SJCRH30 (cell line): ENCODE results near the gene ATRAID. TPM values are rescaled to one million over a fixed set of nuclear protein-coding genes. Genes with fewer than 3 reads are reported as not detected.
A peak's percentile ranks its signal among the peaks of the same experiment; 100 is the strongest.

Source experiments
- DNase-seq, 2 experiments: peaks; one replicate each; pipeline ENCODE4 v3.0.0-alpha.2; 2015 to 2020
- H3K27ac ChIP-seq: fragments of 250-450 bp; sonication (Bioruptor Pico); 2 replicates; pipeline ENCODE4 v1.5.1; 2020; ENCODE audit warnings: mild to moderate bottlenecking, moderate library complexity
- H3K27me3 ChIP-seq: fragments of 250-450 bp; sonication (Bioruptor Pico); 2 replicates; pipeline ENCODE4 v1.5.1; 2020; ENCODE audit warnings: mild to moderate bottlenecking, moderate library complexity
- H3K36me3 ChIP-seq: fragments of 250-450 bp; sonication (Bioruptor Pico); 2 replicates; pipeline ENCODE4 v1.5.1; 2020; ENCODE audit warnings: mild to moderate bottlenecking, moderate library complexity
- H3K4me1 ChIP-seq: fragments of 250-450 bp; sonication (Bioruptor Pico); 2 replicates; pipeline ENCODE4 v1.5.1; 2020; ENCODE audit warnings: mild to moderate bottlenecking, moderate library complexity
- H3K4me3 ChIP-seq: fragments of 250-450 bp; sonication (Bioruptor Pico); 2 replicates; pipeline ENCODE4 v1.5.1; 2020; ENCODE audit warnings: mild to moderate bottlenecking, moderate library complexity
- H3K9me3 ChIP-seq: fragments of 250-450 bp; sonication (Bioruptor Pico); replicated peaks from 2 replicates; pipeline ENCODE4 v1.5.1; 2020; ENCODE audit warnings: mild to moderate bottlenecking, moderate library complexity
- total RNA-seq: library from RNA; depleted of rRNA; stranded (reverse); fragments of >200 nt; shearing (Covaris generic); gene quantifications from 2 replicates; pipeline ENCODE4 v1.2.3, GENCODE V29; 2014

ATRAID gene
- total RNA-seq, 1 experiment from 2014 or later = 172 TPM

DNA sequence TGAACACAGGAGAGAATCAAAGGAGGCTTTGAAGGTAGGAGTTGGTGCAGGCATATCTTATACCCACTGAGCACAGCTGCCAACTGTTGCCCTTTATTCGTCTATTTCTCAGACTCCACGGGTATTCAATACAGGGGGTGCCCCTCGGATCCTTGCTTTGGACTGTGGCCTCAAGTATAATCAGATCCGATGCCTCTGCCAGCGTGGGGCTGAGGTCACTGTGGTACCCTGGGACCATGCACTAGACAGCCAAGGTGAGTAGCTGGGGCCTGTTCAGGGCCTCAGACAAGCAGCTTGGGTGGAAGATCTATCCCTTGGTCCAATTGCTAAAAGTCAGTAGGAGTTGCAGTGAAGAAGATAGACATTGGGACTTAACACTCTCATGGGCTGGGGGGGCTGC, 10.6 kb downstream of the ATRAID start:
- Histone ChIP-seq H3K4me3 (no peak overlapping the region), H3K27ac (no peak overlapping the region), H3K36me3 (peaks cover 87% of the 10 kb centered on the region), H3K4me1 (peaks cover 6% of the 10 kb centered on the region; the same call in 1 of the 2 replicates), H3K9me3 (no peaks in the 10 kb centered on the region), H3K27me3 (no peaks in the 10 kb centered on the region)
- no peak for DNase-seq

GRCh38 chr2:27223416-27223815, 11.6 kb downstream of the ATRAID start:
- peaks cover 1% of the 10 kb centered on the region; the same call in 1 of the 2 replicates for H3K4me1 ChIP-seq
- no peak for DNase-seq
- no peak overlapping the region for H3K4me3 ChIP-seq
- no peak overlapping the region for H3K27ac ChIP-seq
- H3K36me3 ChIP-seq = peaks cover 92% of the 10 kb centered on the region
- no peaks in the 10 kb centered on the region for H3K9me3 ChIP-seq
- H3K27me3 ChIP-seq = no peaks in the 10 kb centered on the region

GRCh38 chr2:27225526-27225925, 13.7 kb downstream of the ATRAID start:
- Histone ChIP-seq H3K4me3 (no peak overlapping the region), H3K4me1 (no peaks in the 10 kb centered on the region), H3K27ac (no peak overlapping the region), H3K27me3 (no peaks in the 10 kb centered on the region), H3K9me3 (no peaks in the 10 kb centered on the region), H3K36me3 (peaks cover 91% of the 10 kb centered on the region)
- no peak for DNase-seq

GRCh38 chr2:27227501-27227900, 15.7 kb downstream of the ATRAID start:
- Histone ChIP-seq H3K27ac (no peak overlapping the region), H3K9me3 (no peaks in the 10 kb centered on the region), H3K36me3 (peaks cover 93% of the 10 kb centered on the region), H3K27me3 (no peaks in the 10 kb centered on the region), H3K4me3 (no peak overlapping the region), H3K4me1 (no peaks in the 10 kb centered on the region; the same call in 1 of the 2 replicates)
- no peak for DNase-seq

- Histone ChIP-seq H3K4me1 (no peaks in the 10 kb centered on the region; the same call in 1 of the 2 replicates), H3K36me3 (peaks cover 94% of the 10 kb centered on the region), H3K9me3 (no peaks in the 10 kb centered on the region), H3K27me3 (no peaks in the 10 kb centered on the region), H3K27ac (peak overlapping the region; percentile 39), H3K4me3 (no peak overlapping the region)
- DNase-seq = peak; percentile 40 to 47
Observed at GRCh38 chr2:27231921-27232320, 20.1 kb downstream of the ATRAID start.

- no peaks in the 10 kb centered on the region for H3K27me3 ChIP-seq
- no peaks in the 10 kb centered on the region for H3K9me3 ChIP-seq
- no peak overlapping the region for H3K4me3 ChIP-seq
- peaks cover 95% of the 10 kb centered on the region for H3K36me3 ChIP-seq
- H3K4me1 ChIP-seq = no peaks in the 10 kb centered on the region; the same call in 1 of the 2 replicates
- H3K27ac ChIP-seq = no peak overlapping the region
- DNase-seq = no peak
Observed at GRCh38 chr2:27233341-27233740, 21.5 kb downstream of the ATRAID start.

DNA sequence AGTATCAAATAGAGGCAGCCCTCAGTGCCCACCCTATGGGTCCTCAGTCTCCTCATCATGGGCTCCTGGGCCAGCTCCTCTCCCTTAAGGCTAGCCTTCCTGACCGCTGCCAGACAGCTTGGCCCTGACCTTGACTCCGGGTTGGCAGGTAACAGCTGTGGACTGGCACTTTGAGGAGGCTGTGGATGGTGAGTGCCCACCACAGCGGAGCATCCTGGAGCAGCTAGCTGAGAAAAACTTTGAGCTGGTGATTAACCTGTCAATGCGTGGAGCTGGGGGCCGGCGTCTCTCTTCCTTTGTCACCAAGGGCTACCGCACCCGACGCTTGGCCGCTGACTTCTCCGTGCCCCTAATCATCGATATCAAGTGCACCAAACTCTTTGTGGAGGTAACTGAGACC, 24.3 kb downstream of the ATRAID start:
- H3K27me3 ChIP-seq = no peaks in the 10 kb centered on the region
- no peaks in the 10 kb centered on the region; the same call in 1 of the 2 replicates for H3K4me1 ChIP-seq
- DNase-seq = no peak
- peaks cover 97% of the 10 kb centered on the region for H3K36me3 ChIP-seq
- H3K27ac ChIP-seq = no peak overlapping the region
- no peaks in the 10 kb centered on the region for H3K9me3 ChIP-seq
- H3K4me3 ChIP-seq = no peak overlapping the region

DNA sequence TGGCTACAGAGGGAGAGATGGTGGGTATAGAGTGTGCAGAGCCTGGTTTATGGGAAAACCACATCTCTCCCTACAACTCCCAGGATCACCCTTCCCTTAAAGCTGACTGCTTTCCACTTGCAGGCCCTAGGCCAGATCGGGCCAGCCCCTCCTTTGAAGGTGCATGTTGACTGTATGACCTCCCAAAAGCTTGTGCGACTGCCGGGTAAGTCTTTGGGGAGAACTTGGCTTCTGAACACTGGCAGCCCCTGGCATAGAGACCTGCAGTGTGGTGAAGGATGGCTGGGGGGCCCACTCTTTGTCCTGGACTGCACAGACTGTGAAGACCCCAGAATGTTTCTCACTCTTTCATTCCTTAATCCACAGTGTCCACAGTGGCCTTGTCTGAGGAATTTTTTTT, 24.8 kb downstream of the ATRAID start:
- H3K4me1 ChIP-seq = peaks cover 2% of the 10 kb centered on the region
- no peaks in the 10 kb centered on the region for H3K27me3 ChIP-seq
- H3K36me3 ChIP-seq = peaks cover 97% of the 10 kb centered on the region
- no peak overlapping the region for H3K27ac ChIP-seq
- no peak overlapping the region for H3K4me3 ChIP-seq
- H3K9me3 ChIP-seq = no peaks in the 10 kb centered on the region
- no peak for DNase-seq

- H3K36me3 ChIP-seq = peaks cover 95% of the 10 kb centered on the region
Observed at GRCh38 chr2:27237341-27237945, 25.6 kb downstream of the ATRAID start.

DNA sequence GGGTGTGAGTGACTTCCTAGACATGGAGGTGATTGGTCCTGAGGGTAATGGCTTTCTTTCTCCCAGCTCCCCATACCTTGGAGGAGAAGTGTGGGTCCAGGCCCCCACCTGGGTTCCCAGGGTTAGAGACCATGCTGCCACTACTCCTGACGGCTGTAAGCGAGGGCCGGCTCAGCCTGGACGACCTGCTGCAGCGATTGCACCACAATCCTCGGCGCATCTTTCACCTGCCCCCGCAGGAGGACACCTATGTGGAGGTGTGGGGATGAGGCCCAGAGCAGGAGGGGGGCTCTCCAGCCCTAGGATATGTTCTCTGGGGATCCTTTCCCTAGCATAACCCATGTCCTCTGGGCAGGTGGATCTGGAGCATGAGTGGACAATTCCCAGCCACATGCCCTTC, 27.1 kb downstream of the ATRAID start:
- H3K4me1 ChIP-seq = peaks cover 15% of the 10 kb centered on the region
- no peak overlapping the region for H3K27ac ChIP-seq
- H3K36me3 ChIP-seq = peaks cover 94% of the 10 kb centered on the region
- DNase-seq = no peak
- no peaks in the 10 kb centered on the region for H3K27me3 ChIP-seq
- H3K9me3 ChIP-seq = no peaks in the 10 kb centered on the region
- no peak overlapping the region for H3K4me3 ChIP-seq

More at GRCh38 chr2:27237341-27237945, 25.6 kb downstream of the ATRAID start:
- Histone ChIP-seq H3K9me3 (no peaks in the 10 kb centered on the region), H3K4me3 (no peak overlapping the region), H3K27ac (no peak overlapping the region), H3K4me1 (peaks cover 10% of the 10 kb centered on the region), H3K27me3 (no peaks in the 10 kb centered on the region)
- no peak for DNase-seq

DNA sequence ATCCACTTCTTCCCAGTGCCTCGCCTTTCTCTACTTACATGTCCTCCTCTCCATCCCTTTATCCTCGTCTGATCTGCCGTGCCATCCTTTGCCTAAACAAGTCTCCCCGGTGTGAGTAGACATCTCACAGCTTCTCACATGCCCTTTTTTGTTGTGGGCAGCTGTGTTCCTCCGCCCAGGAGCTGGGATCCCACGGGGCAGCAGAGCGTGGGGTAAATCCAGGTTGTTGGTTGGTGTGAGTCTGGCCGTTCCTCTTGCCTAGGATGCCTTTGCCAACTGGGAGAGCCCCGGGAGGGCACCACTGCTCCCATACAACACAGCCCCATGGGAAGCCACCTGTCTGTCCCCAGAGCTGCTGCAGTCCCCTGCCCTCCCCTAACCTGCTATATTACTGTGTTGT, 28.6 kb downstream of the ATRAID start:
- peaks cover 92% of the 10 kb centered on the region for H3K36me3 ChIP-seq

DNA sequence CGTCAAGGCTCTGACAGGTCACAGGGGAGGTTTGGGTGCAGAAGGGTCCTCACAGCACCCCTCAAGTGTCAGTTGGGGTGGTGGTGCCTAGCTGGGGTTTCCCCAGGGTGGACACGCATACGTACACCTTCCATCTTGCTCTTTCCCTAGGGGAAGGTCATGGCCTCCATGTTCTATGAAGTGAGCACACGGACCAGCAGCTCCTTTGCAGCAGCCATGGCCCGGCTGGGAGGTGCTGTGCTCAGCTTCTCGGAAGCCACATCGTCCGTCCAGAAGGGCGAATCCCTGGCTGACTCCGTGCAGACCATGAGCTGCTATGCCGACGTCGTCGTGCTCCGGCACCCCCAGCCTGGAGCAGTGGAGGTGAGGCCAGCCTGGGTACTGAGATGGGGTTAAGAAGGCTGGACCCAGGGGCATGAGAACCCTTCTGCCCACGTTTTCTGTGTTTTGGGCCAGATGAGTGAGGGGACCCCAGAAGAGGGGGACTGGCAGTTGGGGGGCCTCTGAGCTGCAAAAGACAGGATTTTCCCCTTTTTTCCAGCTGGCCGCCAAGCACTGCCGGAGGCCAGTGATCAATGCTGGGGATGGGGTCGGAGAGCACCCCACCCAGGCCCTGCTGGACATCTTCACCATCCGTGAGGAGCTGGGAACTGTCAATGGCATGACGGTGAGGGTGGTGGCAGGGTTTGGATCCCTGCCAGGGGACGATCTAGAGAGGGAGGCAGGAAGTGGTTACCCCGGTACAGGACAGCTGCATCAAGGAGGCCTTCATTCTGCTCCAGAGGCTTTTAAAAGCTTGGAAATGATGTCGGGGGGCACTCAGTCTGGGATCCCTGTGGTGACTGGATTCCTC, 30.1 kb downstream of the ATRAID start:
- Histone ChIP-seq H3K4me1 (peaks cover 15% of the 10 kb centered on the region), H3K36me3 (peaks cover 81% of the 10 kb centered on the region), H3K27ac (peak overlapping the region; percentile 57), H3K4me3 (no peak overlapping the region), H3K9me3 (no peaks in the 10 kb centered on the region), H3K27me3 (no peaks in the 10 kb centered on the region)
- DNase-seq = peak; percentile 85 to 89

More for the DNA sequence above, 28.6 kb downstream of the ATRAID start:
- Histone ChIP-seq H3K27me3 (no peaks in the 10 kb centered on the region), H3K4me3 (no peak overlapping the region), H3K27ac (no peak overlapping the region), H3K4me1 (peaks cover 15% of the 10 kb centered on the region), H3K9me3 (no peaks in the 10 kb centered on the region)
- no peak for DNase-seq

DNA sequence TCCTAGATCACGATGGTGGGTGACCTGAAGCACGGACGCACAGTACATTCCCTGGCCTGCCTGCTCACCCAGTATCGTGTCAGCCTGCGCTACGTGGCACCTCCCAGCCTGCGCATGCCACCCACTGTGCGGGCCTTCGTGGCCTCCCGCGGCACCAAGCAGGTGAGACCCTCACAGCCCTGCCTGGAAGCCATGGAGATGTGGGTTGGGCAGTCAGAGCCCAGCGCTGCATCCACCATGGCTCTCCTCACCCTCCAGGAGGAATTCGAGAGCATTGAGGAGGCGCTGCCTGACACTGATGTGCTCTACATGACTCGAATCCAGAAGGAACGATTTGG, 30.7 kb downstream of the ATRAID start:
- Histone ChIP-seq H3K4me3 (no peak overlapping the region), H3K36me3 (peaks cover 75% of the 10 kb centered on the region), H3K4me1 (peaks cover 15% of the 10 kb centered on the region), H3K27me3 (no peaks in the 10 kb centered on the region), H3K9me3 (no peaks in the 10 kb centered on the region), H3K27ac (peak overlapping the region; percentile 57)
- no peak for DNase-seq

GRCh38 chr2:27243391-27244130, 31.7 kb downstream of the ATRAID start:
- Histone ChIP-seq H3K9me3 (no peaks in the 10 kb centered on the region), H3K4me1 (peaks cover 15% of the 10 kb centered on the region), H3K4me3 (no peak overlapping the region), H3K36me3 (peaks cover 66% of the 10 kb centered on the region), H3K27me3 (peaks cover 4% of the 10 kb centered on the region; the same call in 1 of the 2 replicates), H3K27ac (no peak overlapping the region)
- DNase-seq = no peak

- H3K4me1 ChIP-seq = peaks cover 20% of the 10 kb centered on the region
- H3K27me3 ChIP-seq = peaks cover 12% of the 10 kb centered on the region; the same call in 1 of the 2 replicates
- no peak for DNase-seq
- no peaks in the 10 kb centered on the region for H3K9me3 ChIP-seq
- peaks cover 52% of the 10 kb centered on the region for H3K36me3 ChIP-seq
- no peak overlapping the region for H3K27ac ChIP-seq
- H3K4me3 ChIP-seq = no peak overlapping the region
Observed at GRCh38 chr2:27245116-27245515, 33.3 kb downstream of the ATRAID start.
